C1 segment of cervical spinal cord (tissue), 14 donors: Measurements from ENCODE around the gene KLHL29.
A peak's percentile ranks its signal among the peaks of the same experiment; 100 is the strongest.

Experiments used
- DNase-seq, 14 donors: peaks; one replicate each; lab custom pipeline; 2025; lab: John Stamatoyannopoulos, UW

The KLHL29 gene

DNA sequence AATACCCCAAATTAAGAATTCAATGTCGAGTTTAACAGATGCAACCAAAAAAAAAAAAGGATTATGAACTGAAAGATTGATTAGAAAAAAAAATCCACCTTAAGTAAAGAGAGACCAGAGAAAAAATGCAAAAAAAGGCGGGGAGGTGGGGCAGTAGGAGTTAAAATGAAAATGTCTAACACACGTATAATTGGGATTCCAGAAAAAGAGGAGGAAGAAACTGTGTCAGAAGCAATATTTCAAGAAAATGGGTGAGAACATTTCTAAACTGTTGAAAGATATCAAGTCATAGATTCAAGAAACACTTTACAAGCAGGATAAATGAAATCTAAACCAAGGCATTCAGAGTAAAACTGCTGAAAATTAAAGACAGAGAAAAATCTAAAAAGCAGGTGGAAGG, 226.9 kb downstream of the KLHL29 start:
- no peak for DNase-seq

DNA sequence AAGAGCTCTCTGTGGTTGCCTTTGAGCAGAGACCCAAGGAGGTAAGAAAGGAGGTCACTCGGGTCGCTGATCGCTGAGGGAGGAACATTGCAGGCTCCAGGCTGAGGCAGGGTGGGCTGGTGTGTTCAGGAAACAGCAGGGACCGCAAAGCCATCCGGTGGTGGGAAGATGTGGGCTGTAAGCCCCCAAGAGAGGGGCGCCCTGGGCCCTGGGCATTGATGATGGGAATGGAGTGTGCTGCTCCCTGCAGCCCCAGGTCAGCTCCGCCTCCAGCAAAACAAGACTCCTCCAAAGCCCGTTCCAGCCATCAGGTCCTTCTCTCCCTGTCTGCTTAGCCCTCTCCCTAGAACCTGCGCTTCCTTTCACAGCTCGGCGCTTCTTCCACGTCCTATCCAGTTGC, 229.7 kb downstream of the KLHL29 start:
- DNase-seq: no peak

DNA sequence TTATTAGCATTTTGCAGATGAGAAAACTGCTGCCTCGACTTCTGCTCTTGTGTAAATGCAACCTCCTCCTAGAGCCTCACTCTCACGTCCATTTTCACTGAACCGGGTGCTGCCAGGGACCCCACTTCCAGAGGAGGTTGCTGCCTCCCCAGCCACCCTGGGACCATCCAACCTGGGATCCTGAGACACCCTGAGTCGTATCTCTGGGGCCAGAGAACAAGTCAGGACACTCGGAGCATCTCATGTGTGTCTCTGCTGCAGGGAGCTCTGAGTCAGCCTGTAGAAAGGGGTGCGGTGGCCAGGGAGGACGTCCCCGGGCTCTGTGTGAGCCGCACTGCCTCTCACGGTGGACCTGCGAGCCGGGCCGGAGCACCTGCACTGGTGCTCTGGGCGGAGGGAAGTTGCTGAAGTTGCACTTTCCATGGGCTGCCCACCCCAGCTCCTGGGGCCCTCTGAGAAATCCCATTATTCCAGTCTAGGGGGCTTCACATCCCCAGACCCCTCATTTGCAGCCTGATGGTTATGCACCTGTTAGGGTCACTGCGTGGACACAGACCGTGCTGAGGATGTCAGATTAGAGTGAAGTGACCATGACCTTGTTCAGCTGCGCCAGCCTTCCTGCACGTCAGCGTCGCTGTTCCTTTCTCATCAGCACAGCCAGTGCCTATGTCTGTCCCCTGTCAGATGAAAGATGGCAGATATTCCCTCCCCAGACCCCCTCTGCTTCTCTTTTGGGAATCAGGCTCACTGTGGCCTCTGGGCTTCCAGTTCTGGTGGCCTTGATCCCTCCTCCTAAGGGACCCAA, 230.4 kb downstream of the KLHL29 start:
- no peak for DNase-seq

DNA sequence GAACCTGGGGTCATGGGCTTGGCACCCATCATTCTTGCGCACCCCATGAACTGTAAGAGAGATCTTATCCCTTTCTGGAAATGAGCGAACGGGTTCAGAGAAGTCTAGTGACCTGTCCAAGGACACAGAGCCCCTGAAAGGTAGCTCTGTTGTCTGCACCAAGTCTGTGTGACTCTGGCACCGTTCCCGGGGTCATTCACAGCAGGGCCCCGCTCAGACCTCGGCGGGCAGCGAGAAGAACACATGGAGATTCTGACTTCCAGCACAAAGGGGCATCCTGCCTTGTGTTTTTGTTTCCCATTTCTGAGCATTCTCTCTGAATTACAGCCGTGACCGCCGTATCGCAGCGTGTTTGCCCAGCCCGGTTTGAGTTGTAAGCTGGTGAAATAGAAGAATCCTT, 231.7 kb downstream of the KLHL29 start:
- no peak for DNase-seq

DNA sequence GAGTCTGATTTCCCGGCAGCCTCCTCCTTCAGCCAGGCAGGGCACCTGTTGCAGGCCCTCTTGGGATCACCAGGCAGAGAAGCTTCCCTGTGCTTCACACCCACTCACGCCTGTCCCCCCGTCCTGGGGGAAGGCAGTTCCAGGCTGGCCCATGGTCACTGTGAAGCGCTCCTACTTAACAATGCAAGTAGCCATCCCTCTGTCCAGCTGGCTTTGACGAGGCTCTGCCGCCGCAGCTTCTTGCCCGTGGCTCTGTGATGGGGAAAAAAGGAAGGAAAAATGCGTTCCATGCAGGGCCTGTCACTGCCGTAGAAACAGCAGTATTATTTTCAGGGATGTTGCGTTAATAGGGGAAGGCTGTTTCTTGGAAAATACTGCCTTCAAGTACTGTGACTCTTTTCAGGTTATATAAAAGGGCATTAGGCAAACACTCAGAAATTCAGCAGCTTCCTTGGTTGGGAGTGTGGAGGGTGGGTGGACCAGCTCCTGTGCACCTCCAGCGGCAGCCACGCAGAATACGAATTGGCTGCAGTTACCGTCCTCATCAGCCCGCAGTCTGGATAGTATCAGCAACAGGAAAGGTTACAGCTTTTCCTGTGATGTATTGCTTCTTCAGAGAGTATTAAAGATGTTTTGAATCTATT, 232.3 kb downstream of the KLHL29 start:
- peak in 7 of 14 donors; percentile 8 to 66 (median 33) for DNase-seq

DNA sequence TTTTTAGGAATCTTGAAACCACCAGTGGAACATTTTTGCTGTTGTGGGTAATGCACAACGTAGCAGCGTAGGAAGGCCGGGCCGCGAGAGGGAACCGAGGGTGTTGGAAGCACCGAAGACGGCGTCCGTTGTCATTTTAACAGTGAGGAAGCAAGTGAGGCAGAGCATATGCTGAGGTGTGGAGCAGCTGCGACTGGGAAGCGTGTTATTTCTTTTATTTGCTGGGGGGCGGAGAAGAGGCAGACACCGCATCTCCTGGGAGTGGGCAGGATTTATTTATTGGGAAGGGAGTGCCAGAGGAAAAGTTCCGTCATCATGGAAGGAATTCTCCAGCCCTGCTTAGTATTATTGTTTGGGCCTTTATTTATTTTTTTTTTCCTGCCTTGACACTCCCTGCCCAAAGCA, 232.8 kb downstream of the KLHL29 start:
- DNase-seq: no peak

DNA sequence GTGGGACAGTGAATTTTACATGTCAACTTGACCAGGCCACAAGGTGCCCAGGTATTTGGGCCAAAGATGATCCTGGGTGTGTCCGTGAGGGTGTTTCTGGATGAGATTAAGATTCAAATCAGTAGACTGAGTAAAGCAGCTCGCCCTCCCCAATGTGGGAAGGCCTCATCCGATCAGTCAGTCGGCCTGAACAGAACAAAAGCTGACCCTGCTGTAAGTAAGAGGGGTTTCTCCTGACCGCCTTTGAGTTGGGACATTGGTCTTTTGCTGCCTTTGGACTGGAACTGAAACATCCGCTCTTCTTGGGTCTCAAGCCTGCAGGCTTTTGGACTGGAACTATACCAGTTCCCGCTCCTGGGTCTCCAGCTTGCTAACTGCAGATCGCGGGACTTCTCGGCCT, 233.3 kb downstream of the KLHL29 start:
- DNase-seq: no peak

DNA sequence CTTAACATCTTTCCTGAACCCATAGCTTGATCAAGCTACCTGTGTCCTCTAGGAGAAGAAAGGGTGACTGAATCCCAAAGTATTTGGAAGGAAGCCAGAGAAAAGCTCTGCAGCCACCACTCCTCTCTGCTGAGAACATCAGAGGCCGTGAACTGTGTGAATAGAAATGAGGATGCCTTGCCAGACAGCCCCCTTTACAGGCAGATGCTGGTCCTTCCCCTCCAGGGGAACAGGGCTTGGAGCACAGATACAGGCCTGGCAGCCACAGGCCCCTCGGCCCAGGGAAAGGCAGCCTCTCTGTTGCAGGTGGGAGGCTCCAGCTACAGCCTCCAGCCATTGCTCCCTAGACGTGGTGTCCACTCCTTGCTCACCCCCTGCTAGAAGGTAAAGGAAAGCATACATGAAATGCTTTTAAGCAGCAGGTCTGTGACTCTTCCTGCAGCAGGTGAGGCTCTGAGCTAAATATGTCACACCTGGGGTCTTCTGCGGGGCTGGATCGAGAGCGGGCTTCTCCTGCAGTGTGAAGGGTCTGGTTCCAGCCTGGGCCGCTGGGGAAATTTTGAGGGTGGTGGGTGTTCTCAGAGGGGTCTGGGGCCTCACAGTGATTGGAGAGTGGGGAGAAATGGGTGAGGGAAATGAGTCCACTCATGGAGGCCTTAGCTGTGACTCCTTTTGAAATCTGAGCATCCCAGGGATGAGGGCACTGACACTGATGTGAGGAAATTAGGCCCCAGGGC, 234.0 kb downstream of the KLHL29 start:
- DNase-seq: no peak

DNA sequence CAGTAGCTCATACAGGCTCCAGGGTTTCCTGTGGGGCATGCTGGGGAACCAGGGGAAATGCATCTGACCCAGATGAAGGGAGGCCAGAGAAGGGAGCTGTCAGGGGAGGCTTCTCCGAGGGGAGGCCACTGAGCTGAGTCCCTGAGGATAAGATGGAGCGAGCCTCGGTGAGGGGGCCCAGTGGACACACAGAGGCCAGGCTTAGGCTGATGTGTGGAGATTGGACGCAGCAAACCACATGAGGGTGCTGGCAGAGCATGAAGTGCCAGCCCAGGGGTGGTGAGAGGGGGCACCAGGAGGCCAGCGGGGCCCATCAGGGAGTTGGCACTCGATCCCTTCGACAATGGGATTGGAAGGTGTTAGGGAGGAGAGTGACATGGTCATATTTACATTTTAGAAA, 235.0 kb downstream of the KLHL29 start:
- no peak for DNase-seq

DNA sequence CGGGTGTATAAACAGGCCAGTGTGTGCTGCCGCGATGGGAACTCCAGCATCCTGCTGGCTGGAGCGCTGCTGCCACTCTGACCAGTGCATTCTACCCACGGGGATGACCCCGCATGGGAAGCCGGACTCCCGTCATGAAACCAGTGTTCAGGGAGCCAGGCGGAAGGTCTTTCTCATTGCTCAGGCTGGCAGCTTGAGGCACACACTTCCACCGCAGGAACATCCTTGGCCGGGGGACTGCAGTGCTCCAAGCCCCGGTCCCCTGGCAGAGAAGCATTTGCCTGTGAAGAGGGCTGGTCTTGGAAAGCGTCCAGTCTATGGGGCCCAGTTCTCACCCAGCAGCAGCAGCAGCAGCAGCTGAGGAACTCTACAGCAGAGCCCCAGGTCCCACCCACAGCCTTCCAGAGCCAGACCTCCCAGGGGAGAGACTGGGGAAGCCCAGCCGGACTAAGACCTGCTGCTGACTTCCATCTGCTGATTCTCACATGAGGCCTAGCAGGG, 235.9 kb downstream of the KLHL29 start:
- peak in 8 of 14 donors; percentile 9 to 49 (median 17) for DNase-seq

DNA sequence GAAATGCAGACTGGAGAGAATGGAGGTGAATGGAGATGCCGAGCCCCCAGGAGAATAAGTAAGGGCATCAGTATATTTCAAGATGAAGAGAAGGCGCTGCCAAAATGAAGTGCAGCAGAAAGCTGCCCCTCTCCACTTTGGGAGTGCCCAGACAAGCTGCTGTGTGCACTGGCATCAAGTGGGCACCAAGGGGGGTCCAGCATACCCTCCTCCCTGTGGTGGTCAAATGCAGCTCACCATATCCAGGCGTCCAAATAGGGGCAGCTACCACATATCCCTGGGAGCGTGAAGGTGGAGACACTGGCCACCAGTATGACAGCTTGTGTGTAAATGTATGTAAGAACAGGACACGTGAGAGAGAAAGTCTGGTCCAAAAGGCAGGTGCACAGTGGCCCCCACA, 236.6 kb downstream of the KLHL29 start:
- no peak for DNase-seq

DNA sequence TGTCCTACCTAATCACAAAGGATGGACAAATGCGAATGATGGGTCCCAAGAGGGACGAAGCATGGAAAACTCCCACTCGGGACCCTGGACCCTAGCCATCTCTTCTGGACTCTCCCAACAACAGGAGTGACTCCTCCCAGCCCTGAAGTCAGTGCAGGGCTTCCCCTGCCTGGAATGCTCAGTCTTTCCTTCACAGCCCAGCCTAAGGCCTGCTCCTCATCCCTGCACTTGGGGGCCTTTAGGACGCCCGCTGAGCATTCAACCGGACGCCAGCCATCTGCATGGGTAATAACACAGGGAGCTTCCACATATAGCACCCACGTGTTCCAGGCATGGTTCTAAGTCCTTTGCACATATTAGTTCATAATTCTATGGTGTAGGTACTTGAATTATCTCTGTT, 237.5 kb downstream of the KLHL29 start:
- no peak for DNase-seq

DNA sequence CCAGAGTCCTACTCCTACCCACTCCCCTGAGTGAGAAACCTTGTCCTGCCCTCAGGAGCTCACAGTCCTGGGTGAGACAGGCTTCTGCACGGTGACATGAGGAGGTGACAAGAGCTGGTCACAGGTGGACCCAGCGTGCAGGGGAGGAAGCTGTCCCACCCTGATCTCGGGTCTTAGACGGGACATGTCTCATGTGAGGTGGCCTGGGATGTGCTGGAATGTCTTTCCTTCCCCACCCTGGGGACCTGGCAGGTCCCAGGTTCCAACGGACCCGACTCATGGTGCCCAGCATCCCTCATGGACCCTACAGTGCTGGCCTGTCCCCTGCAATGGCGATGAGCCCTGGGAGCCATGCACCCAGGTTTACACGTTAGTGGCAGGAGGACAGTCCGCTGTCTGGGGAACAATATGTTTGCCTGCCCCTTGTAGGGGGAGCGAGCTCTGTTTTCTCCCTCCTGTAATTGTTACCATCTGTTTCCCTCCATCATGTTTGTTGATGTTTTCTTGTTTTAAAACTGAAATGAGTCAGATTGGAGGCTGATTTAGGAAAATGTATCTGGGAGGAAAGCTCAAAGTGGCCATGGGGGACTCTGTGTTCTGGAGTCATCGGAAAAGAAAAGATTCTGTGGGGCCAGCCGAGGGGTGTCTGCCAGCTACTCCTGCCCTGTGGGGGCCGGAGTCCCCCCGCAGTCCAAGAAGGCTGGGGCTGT, 238.1 kb downstream of the KLHL29 start:
- DNase-seq: no peak

DNA sequence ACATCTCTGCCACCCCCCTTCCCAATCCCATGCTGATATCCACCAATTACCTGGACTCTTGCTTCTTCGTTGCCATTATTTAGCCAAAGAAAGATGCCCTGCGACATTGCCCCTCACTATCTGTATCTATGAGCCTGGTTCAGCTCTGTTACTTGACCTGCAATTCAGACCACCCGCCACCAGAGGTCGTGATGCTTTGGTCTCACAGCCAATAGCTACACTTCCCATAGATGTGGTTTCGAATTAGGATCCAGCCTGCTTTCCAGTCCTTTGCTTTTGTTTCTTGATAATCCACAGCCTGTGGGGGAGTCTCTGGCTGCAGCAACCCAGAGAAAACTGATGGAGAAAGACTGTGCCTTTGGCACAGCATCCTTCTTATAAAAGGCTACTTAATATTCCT, 239.4 kb downstream of the KLHL29 start:
- no peak for DNase-seq

DNA sequence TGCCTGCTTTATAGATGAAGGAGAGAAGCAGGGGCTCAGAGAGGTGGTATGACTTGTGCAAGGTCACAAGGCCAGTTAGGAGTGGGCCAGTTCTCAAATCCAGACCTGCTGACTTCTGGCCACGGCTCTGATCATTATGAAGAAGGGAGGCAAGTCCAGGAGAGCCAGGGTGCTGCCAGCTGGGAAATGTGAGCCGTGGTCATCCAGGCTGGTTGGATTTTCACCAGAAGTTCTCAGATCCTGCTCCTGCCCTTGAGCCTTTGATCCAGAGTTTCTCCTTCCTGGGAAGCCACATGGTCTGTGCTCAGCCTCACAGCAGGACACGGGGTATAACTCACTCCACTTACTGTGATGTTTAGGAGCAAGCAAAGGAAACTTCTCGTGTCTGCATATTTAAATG, 239.9 kb downstream of the KLHL29 start:
- no peak for DNase-seq

DNA sequence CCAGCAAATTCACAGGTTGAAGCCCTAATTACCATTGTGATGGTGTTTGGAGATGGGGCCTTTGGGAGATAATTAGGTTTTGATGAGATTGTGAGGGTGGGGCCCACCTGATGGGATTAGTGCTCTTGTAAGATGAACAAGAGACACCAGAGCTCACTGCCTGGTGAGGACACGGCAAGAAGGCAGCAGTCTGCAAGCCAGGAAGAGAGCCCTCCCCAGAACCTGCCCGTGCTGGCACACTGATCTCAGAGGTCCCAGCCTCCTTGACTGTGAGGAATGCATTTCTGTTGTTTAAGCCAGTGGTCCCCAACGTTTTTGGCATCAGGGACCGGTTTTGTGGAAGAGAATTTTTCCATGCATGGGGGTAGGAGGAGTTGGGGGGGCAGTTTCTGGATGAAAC, 240.7 kb downstream of the KLHL29 start:
- no peak for DNase-seq

DNA sequence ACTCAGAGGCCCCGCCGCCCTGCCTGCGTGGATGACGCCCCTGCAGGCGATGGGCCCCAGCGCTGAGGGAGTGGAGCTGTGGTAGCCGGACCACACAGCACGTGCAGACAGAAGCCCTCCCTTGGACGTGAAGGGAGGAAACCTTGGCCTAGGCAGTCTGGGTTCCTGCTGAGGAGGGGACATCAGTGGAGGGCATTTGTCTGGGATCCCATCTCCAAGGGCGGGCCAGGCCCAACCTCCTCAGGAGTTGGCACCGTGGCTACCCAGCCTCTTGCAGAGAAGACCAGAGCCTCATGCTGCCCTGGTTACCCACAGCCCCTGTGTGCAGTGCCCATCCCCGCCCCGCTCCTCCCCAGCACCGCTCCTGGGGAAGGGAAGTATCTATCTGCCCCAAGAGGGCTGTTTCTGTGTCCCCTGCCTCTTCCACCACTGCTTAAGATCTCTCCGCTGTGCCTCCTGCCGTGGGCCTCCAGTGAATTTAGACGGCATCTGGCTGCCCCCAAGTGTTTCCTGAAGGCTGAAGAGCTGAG, 241.8 kb downstream of the KLHL29 start:
- DNase-seq: no peak

DNA sequence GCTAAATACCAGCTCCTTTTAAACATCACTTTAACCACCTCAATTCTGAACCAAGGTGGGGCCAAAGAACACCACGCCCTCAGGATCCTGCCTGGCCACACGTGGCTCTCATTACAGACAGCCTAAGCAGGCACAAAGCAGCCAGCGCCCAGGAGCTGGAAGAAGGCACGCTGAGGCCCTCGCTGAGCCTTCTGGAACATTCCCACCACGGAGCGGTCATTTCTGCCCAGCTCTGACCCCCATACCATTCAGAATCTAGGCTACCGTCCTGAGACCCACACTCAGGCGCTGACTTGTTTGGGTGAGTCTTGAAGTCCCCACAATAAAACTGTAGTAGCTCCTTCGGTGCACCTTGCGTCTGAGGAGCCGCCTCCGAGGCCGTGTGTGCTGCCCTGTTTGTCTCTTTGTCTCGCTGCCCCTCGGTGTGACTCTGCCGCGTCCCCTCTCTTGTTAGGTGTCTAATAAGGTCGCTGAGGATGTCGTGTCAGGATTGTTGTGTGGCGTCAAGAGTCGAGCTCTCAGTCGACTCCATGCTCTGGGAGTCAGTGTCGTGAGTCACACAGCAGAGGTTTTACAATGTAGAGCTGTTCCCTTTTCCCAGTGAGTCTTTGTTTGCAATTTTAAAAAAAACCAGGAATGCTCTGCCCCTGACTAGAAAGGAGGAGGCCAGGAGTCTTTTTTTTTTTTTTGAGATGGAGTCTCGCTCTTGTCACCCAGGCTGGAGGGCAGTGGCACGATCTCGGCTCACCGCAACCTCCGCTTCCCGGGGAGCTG, 242.4 kb downstream of the KLHL29 start:
- no peak for DNase-seq

DNA sequence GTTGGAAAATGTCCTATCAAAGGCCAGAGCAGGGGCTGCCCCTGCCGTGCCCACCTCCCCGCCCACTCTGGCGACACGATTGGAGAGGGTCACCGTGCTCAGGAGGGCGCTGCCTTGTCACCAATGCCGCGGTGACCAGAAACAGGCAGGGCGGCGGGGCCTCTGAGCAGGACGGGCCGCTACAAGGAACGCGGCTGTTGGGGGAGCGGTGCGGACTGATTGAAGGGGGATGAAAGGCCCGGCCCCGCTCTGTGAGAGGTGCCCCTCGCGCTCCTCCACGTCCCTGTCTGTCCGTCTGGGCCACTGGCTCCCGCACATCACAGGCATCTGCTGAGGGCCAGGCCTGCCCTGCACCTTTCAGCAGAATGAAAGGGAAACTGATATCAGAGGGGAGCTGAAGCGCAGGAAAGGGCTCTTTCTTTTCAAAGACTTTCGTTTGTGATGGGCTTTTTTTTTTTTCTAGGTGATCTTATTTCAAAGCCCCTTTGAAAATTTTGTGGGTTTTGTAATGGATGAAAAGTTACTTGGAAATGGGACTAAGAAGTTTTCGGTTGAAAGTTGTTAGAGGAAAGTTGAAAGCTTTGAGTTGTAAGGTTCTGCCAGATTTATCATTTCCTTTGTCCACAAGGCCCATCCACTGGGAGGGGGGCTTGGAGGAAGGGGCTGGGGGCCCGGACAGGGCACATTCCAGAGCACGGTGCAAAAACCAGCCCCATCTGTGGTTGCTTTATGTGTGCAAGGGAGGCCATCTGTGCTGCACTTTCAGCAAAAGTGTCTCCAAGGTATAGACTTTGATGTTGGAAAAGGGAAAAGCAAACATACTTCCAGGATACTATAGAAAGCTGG, 244.2 kb downstream of the KLHL29 start:
- no peak for DNase-seq
